ENCODE data around the gene PTPRK.

GRCh38 chr6:128512296-128512695, 8.1 kb downstream of the PTPRK start:
- no peak for TF ChIP-seq POLR2A (IDR thresholded peaks at IDR 0.05)
- TF ChIP-seq, protein P1, sequence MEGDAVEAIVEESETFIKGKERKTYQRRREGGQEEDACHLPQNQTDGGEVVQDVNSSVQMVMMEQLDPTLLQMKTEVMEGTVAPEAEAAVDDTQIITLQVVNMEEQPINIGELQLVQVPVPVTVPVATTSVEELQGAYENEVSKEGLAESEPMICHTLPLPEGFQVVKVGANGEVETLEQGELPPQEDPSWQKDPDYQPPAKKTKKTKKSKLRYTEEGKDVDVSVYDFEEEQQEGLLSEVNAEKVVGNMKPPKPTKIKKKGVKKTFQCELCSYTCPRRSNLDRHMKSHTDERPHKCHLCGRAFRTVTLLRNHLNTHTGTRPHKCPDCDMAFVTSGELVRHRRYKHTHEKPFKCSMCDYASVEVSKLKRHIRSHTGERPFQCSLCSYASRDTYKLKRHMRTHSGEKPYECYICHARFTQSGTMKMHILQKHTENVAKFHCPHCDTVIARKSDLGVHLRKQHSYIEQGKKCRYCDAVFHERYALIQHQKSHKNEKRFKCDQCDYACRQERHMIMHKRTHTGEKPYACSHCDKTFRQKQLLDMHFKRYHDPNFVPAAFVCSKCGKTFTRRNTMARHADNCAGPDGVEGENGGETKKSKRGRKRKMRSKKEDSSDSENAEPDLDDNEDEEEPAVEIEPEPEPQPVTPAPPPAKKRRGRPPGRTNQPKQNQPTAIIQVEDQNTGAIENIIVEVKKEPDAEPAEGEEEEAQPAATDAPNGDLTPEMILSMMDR (IDR thresholded peaks at IDR 0.05) = no peak

Data from transverse colon (tissue), 3 donors.